Cardiac septum (tissue), 1 donor: ENCODE results near the gene LGALS8. TPM values are rescaled to one million over a fixed set of nuclear protein-coding genes. Genes with fewer than 3 reads are reported as not detected.

ENCODE experiments used
- DNase-seq: peaks from one replicate; pipeline ENCODE4 v3.0.0-alpha.2; 2020; ENCODE audit warnings: low spot score
- intact Hi-C: fragments of 100-400 bp; cut with DNase I; formaldehyde crosslinking; loops from one replicate; pipeline ENCODE4 v1.14.0; 2022
- total RNA-seq: library from RNA; stranded (reverse); fragmentation: NEBNext Ultra II Directional; extraction: Animal tissue kit (Norgen Biotek cat#: 25700); gene quantifications from one replicate; pipeline ENCODE4 v1.2.1, GENCODE V29; 2021
- donor health status: DM: no; HTN: no; CAD: no.

LGALS8 gene
- total RNA-seq, 1 donor from 2014 or later = 77.6 TPM

GRCh38 chr1:236507022-236507700 lies 16.6 kb upstream of the LGALS8 start:
- DNase-seq = no peak
- intact Hi-C loops = loop anchor here (5.0 kb wide), 1 partner anchor 395 kb away; no protein-coding TSS in a partner anchor

- no peak for DNase-seq
- intact Hi-C loops = loop anchor here (5.0 kb wide), 1 partner anchor 396 kb away; no protein-coding TSS in a partner anchor
These were observed 15.2 kb upstream of the LGALS8 start for GRCh38 chr1:236508593-236509027.

GRCh38 chr1:236509203-236509602 lies 14.6 kb upstream of the LGALS8 start:
- intact Hi-C loops = loop anchor here (5.0 kb wide), 1 partner anchor 397 kb away; no protein-coding TSS in a partner anchor
- no peak for DNase-seq

GRCh38 chr1:236509647-236510401 lies 14.0 kb upstream of the LGALS8 start:
- intact Hi-C loops = loop anchor here (5.0 kb wide), 1 partner anchor 398 kb away; no protein-coding TSS in a partner anchor
- no peak for DNase-seq

GRCh38 chr1:236511735-236512418 lies 11.9 kb upstream of the LGALS8 start:
- intact Hi-C loops = no loop called here
- DNase-seq = no peak

GRCh38 chr1:236514703-236515442 lies 8.9 kb upstream of the LGALS8 start:
- intact Hi-C loops = no loop called here
- no peak for DNase-seq

- no peak for DNase-seq
- intact Hi-C loops = no loop called here
These were observed 8.3 kb upstream of the LGALS8 start for GRCh38 chr1:236515443-236515958.

- intact Hi-C loops = no loop called here
- DNase-seq = no peak
These were observed 6.7 kb upstream of the LGALS8 start for GRCh38 chr1:236516929-236517704.

GRCh38 chr1:236518322-236518721 lies 5.5 kb upstream of the LGALS8 start:
- intact Hi-C loops = no loop called here
- no peak for DNase-seq

- intact Hi-C loops = loop anchor here (10.0 kb wide), 1 partner anchor 1016 kb away; the partner anchor contains the start of gene B3GALNT2
- DNase-seq = no peak
These were observed 3.3 kb upstream of the LGALS8 start for GRCh38 chr1:236520445-236521005.

- DNase-seq = peak; percentile 78
These were observed 662 bp upstream of the LGALS8 start for GRCh38 chr1:236522937-236523703.

GRCh38 chr1:236524142-236524894 lies 536 bp downstream of the LGALS8 start:
- DNase-seq = peak; percentile 78
- intact Hi-C loops = loop anchor here (10.0 kb wide), 1 partner anchor 1020 kb away; the partner anchor contains the start of gene B3GALNT2

More at GRCh38 chr1:236522937-236523703, 662 bp upstream of the LGALS8 start:
- intact Hi-C loops = loop anchor here (10.0 kb wide), 1 partner anchor 1018 kb away; the partner anchor contains the start of gene B3GALNT2

GRCh38 chr1:236524895-236525184 lies 1.1 kb downstream of the LGALS8 start:
- no peak for DNase-seq
- intact Hi-C loops = loop anchor here (10.0 kb wide), 1 partner anchor 1020 kb away; the partner anchor contains the start of gene B3GALNT2

- no peak for DNase-seq
- intact Hi-C loops = loop anchor here (10.0 kb wide), 1 partner anchor 1021 kb away; the partner anchor contains the start of gene B3GALNT2
These were observed 2.3 kb downstream of the LGALS8 start for GRCh38 chr1:236526079-236526478.

GRCh38 chr1:236530286-236530685 lies 6.5 kb downstream of the LGALS8 start:
- intact Hi-C loops = no loop called here
- no peak for DNase-seq

- intact Hi-C loops = no loop called here
- DNase-seq = no peak
These were observed 7.2 kb downstream of the LGALS8 start for GRCh38 chr1:236530959-236531358.

- intact Hi-C loops = no loop called here
- DNase-seq = no peak
These were observed 9.1 kb downstream of the LGALS8 start for GRCh38 chr1:236532850-236533249.
